Measurements from ENCODE around the gene RASSF8.
A peak's percentile ranks its signal among the peaks of the same experiment; 100 is the strongest.

Gene RASSF8

GRCh38 chr12:26113853-26114719 is 155.6 kb downstream of the RASSF8 start:
- DNase-seq: peak; percentile 89

- DNase-seq: peak; percentile 58
Measured at GRCh38 chr12:26114720-26115401, 156.4 kb downstream of the RASSF8 start.

DNA sequence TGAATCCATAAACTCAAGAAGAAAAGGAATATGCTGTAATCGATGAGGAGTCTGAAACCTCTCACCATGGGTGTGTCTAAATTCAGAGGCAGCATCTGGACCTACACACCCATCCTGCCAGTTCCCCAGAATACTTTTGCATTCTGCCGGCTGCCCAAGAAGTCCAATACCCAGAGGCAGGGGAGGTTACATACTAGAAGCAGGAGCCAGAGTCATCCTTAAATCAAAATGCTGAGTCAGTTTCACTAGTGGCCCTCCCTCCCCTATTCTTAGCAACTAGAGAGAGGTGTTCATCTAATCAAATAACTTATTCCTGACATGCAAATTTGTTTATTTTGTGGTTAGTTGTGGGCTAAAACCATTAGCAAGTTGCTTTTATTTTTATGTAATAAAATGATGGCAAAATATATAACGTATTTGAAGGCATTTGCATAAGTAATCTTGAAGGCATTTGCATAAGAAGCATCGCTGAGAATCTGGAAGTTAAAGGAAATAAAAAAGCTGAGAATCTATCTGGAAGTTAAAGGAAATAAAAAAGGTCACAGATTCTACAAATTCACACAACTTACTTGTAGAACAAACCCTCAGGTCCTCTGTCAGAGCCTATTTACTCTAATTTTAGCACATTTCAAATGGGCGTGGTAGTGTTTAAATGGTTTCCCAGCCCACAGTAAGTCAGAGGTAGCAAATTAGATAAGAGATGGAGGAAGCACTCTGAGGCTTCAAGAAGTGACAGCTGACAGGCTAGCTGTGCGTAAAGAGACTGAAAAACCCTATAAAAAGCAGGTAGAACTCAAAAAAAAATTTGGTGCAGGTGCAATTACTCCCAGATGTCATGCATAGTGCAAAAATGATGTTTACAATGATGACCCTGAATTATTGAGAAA is 158.6 kb downstream of the RASSF8 start:
- no peak for DNase-seq

DNA sequence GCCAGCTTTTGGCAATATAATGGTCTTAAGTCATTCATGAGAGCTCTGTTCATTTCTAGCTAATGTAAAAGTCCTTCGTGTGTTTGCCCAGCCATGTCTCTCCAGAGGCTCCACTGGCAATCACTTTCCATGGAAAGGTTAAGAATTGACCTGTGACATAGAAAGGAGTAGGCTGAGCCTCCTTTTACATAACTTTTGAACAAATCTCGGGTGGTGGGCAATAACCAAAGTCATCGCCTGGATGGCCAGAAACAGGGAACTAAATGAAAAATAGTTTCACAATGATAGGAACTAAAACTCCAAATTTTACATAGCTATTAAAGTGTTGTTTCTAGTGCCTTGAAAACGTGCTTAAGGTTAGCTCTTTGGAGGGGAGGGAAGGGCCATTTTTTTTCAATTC is 159.8 kb downstream of the RASSF8 start:
- no peak for DNase-seq

DNA sequence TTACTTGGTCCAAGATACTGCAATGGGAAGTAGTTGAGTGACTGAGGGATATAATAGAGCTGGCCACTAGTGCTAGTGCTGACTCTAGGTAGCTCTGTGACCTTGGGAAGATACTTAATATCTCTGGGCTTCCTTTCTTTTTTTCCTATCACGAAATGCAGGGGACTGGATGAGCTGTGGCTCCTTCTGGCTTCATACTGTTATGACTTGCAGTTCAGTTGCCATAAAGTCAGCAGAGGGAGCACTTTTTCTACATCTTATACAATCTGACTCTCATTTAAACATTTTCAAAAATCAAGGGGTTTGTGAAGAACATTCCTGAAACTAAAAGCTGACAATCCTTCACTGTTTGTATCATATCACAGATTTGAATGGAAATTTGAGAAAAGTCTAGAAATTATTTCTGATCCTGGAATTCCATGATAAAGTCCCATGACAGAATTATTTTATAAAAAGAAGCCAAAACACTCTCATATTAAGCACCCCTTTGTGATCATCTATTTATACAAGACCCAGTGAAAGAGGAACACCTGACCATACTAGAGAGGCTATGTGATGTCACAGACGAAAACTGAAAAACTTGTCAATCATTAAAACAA is 161.0 kb downstream of the RASSF8 start:
- DNase-seq: no peak

- DNase-seq: no peak
Measured at GRCh38 chr12:26120561-26121274, 162.2 kb downstream of the RASSF8 start.

GRCh38 chr12:26121323-26122060 is 163.0 kb downstream of the RASSF8 start:
- no peak for DNase-seq

DNA sequence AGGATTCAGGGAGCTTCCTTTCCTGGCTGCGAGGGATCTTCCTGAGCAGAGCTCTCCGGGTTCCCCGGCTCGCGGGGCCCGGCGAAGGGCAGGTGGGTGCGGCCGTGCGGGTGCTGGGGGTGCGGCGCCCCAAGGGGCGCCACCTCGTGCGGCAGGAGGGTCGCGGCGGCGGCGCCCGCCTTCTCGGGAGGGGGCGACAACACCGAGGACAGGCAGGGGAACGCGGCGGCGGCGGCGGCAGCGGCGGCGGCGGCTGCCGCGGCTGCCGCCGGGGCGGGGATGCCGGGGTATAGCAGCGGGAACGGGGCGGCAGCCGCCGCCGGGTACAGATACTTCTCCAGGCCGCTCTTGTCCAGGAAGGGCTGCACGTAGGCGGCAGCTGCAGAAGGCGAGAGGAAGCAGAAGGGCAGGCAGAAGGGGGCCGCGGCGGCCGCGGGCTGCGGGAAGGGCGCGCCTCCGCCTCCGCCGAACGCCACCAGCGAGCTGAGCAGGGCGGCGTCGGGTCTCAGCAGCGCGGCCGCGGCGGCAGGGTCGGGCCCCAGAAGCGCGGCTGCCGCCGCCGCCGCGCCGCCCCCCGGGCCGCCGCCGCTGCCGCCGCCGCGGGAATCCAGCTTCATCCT is 163.7 kb downstream of the RASSF8 start:
- DNase-seq: peak; percentile 68

- peak; percentile 71 for DNase-seq
Measured at GRCh38 chr12:26122681-26123481, 164.4 kb downstream of the RASSF8 start.

DNA sequence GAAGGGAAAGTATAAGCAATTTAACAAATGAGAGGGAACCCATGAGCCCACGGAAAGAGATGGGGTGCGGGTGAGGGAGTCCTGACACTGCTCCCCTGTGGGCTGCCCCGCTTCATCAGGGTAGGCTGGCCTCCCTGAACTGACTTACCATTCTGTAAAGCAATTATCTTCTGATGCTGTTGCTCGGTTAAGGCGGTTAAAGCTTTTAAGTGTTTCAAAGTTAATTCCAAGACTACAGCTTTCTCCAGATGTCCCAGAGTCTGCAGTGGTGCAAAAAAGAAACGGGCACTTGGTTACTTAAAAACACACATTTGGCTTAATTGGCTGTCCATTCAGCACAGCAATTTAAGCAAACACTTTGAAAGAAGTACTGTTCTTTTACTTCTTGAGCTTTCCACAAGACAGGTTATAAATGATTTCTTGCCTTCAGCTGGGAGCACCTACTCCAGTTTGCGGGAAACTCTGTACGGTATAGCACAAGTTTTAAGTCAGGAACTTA is 165.0 kb downstream of the RASSF8 start:
- DNase-seq: no peak

DNA sequence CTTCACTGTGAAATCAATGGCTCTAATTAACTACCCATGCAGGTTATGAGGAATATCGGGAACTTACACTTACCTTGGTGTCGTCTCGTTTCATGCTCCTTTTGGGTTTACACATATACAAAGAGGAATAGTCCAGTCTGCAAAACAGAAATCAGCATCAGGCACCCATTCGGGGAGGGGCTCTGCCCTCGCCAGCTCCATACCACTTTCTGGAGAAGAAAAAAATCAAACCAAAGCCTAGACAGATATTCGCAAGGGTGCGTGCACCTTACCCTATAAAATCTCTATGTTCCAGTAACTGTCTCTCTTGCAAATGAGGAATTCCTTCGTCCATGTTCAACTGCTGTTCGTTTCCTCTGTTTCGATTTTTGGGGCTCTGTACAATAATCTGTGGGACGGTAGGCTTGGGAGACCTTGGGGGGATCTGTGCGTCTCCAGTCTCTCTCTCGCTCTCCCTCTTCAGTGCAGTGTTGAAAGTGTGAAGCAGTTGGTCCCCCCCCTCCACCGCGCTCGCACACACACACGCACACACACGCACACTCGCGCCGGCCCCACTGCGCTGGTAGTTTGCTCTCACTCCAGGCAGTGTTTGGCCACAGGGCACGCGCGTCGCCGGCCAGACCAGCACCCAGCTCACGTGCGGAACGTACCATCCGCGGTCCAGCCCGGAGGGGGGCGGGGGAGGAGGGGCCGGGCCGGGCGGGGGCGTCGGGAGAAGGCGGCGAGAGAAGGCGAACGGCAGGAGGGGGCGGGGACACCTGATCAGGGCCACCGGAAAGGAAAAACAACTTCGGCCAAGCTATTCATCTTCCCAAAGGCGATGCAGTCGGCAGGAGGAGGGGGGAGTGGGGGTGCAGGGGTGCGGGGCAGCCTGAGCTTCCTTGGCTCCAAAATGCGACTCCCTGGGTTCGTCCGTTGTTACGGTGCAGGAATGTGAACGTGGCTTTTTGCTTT is 166.2 kb downstream of the RASSF8 start, which contains the start of gene BHLHE41:
Gene BHLHE41 (minus strand): TSS at position 592 of the 954 bp plus-strand sequence. CDS start 258 bp downstream, at position 334.
- no peak for DNase-seq

- peak; percentile 72 for DNase-seq
Measured at GRCh38 chr12:26125400-26126339, 167.2 kb downstream of the RASSF8 start.

DNA sequence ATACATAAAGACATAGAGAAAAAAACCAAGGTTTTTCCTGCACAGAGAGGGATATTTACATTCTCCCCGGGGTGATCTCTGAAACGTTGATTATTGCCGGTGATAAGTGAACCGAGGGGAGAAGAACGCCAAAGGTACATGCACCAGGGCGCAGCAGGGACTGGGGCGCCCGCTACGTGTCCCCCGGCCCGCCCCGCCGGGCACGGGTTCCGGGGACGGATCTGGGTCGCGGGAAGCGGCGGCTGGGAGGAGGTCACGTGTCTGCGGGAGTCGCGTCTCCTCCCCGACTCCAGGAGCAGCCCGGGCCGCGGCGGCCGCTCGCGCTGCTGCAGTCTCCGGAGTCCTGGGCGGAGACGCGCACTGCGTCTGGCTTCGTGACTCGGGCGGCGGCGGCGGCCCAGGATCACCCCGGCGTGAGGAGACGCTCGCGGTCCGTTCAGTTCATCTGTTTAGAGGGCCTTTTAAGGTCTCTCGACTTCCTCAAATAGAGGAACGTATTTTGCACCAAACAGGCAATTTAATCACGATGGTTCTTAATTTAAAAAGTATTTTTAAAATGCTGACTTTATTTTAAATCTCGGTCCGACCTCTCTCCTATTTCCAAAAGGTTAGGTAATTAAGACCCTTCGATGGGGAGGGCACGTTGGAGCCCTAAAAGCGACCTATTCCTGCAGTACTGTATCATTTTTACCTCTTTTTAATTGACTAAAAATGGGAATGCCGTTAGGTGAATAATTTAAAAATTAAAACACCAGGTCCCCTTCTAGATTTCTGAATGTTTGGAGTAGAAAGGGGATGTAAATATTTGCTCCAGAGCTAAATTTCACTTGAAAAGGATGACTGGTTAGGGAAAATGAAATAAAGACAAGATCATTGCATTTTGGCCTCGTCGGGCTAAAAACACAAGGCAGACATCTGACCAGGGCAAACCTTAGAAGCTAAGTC is 168.1 kb downstream of the RASSF8 start:
- peak; percentile 70 for DNase-seq

DNA sequence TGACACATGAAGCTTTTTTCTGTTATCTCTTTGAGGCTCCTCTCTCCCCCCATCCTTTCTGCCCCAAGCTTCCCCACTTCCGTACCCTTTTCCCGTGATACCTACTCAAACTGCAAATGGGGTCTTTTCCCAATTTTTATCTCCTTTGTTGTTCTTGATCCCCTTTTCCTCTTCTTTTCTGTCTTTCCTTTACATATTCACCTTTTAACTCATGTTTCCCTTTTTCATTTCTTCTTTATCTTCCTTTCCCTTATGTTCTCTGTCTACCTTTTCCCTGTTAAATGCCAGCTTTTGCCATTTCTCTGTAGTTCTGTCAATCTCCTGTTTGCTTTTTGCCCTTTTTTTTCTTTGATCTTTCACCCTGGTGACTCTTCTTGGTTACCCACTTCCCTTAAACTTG is 168.9 kb downstream of the RASSF8 start:
- no peak for DNase-seq

- no peak for DNase-seq
Measured at GRCh38 chr12:26128168-26128567, 169.7 kb downstream of the RASSF8 start.
